Transverse colon (tissue), 3 donors: ENCODE measurements around the gene PLXDC2.

Source experiments
- POLR2A ChIP-seq: fragments of 450-650 bp; IDR thresholded peaks from one replicate; pipeline ENCODE4 v1.6.1; 2016; ENCODE audit warnings: antibody characterized with exemption, mild to moderate bottlenecking, moderate library complexity
- TF ChIP-seq, protein P1 (sequence below), 5 experiments: fragments of 200-600 bp in 3 of 5; fragments of 450-650 bp in 2 of 5; sonication (generic) in 3 of 5; IDR thresholded peaks; 1 replicate in 2 of 5; 2 replicates in 3 of 5; pipeline ENCODE4 v1.5.1; 2016 to 2017; ENCODE audit warnings: antibody characterized with exemption in 5 of 5, inconsistent platforms in 3 of 5, mild to moderate bottlenecking in 2 of 5, moderate library complexity in 1 of 5

DNA sequence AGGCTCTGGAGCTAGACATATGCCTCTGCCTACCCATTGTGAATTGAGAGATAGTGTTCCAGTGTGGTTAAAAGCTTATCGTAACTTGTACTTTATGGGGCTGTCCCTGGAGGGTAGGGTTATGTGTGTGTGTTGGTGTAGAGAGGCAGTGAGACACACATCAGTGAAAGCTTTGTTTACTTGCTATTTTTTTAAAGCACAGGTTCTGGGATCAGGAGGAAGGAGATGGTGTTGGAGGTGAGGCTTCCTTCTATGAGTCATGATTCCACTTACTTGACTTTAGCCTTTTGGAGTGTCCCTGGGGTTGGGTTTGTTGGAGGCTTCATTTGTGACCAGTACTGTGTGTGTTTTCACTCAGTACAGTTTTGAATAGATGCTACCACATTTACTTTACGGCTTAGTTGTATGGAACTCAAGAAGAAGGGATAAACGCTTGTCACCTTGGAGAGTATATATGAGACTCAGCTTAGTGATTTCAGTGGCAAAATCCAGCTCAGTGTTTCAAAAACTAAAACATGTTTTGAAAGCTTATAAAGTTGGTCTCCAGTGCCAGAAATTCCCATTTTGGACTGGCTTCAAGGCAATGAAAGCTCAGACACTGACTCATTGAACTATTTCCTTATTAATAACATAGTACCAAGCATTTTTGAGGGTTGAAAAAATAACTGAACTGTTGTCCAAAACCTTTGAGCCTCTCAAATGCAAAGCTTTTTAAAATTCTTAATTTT lies 106.2 kb downstream of the PLXDC2 start:
- no peak for TF ChIP-seq POLR2A
- TF ChIP-seq, protein P1, sequence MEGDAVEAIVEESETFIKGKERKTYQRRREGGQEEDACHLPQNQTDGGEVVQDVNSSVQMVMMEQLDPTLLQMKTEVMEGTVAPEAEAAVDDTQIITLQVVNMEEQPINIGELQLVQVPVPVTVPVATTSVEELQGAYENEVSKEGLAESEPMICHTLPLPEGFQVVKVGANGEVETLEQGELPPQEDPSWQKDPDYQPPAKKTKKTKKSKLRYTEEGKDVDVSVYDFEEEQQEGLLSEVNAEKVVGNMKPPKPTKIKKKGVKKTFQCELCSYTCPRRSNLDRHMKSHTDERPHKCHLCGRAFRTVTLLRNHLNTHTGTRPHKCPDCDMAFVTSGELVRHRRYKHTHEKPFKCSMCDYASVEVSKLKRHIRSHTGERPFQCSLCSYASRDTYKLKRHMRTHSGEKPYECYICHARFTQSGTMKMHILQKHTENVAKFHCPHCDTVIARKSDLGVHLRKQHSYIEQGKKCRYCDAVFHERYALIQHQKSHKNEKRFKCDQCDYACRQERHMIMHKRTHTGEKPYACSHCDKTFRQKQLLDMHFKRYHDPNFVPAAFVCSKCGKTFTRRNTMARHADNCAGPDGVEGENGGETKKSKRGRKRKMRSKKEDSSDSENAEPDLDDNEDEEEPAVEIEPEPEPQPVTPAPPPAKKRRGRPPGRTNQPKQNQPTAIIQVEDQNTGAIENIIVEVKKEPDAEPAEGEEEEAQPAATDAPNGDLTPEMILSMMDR (IDR thresholded peaks at IDR 0.05), result no peak
